Measurements from ENCODE around the gene CNPY3.

CNPY3 gene

GRCh38 chr6:42984924-42985475, 55.7 kb downstream of the CNPY3 start:
- no peak for DNase-seq

GRCh38 chr6:42987533-42988451, 58.5 kb downstream of the CNPY3 start:
- DNase-seq: no peak

- DNase-seq: no peak
These were observed 59.3 kb downstream of the CNPY3 start for GRCh38 chr6:42988486-42989020.

Data from activated gamma-delta T cell treated with Interleukin-2 at 50 U/mL for 16 hours (primary cell).